Measurements from ENCODE around the gene KPNA4.

DNA sequence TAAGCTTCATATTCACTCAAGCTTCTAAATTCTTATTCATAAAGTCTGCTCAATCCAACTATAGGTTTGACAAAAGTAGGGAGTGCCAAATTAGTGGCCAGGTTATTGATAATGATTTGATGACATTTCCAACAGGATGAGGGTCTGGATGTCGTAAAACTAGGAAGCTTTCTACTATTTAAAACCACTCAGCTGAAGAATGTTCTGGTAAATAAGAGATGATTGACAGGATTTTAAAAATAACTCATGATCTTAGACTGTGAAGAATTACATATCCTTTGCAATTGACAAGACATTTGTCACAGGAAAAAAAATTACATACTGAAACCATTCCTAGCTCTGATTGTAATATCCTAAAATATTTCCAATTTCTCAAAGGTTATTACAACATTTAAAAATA lies 100.4 kb downstream of the KPNA4 start:
- TF ChIP-seq, protein P1, sequence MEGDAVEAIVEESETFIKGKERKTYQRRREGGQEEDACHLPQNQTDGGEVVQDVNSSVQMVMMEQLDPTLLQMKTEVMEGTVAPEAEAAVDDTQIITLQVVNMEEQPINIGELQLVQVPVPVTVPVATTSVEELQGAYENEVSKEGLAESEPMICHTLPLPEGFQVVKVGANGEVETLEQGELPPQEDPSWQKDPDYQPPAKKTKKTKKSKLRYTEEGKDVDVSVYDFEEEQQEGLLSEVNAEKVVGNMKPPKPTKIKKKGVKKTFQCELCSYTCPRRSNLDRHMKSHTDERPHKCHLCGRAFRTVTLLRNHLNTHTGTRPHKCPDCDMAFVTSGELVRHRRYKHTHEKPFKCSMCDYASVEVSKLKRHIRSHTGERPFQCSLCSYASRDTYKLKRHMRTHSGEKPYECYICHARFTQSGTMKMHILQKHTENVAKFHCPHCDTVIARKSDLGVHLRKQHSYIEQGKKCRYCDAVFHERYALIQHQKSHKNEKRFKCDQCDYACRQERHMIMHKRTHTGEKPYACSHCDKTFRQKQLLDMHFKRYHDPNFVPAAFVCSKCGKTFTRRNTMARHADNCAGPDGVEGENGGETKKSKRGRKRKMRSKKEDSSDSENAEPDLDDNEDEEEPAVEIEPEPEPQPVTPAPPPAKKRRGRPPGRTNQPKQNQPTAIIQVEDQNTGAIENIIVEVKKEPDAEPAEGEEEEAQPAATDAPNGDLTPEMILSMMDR (IDR thresholded peaks at IDR 0.05): no peak
- no peak for TF ChIP-seq POLR2A (IDR thresholded peaks at IDR 0.05)
- TF ChIP-seq POLR2AphosphoS5 (IDR thresholded peaks at IDR 0.05): no peak

Data from sigmoid colon (tissue), 4 donors.